Tibial nerve (tissue), 4 donors: ENCODE data around the gene NRXN3. TPM values are rescaled to one million over a fixed set of nuclear protein-coding genes. Genes with fewer than 3 reads are reported as not detected.

Experiments
- DNase-seq, 2 donors: peaks; one replicate each; pipeline ENCODE4 v3.0.0-alpha.2; 2019; ENCODE audit warnings: low spot score in 2 of 2
- H3K27ac ChIP-seq, 4 donors: fragments of 200-600 bp; sonication (generic) in 3 of 4; one replicate each; pipeline ENCODE4 v1.5.1; 2017 to 2019; ENCODE audit warnings: mild to moderate bottlenecking in 1 of 4
- H3K27me3 ChIP-seq, 2 donors: fragments of 200-600 bp; sonication (generic) in 1 of 2; one replicate each; pipeline versions ENCODE4 v1.5.1 to v1.6.0; 2017 to 2019
- H3K36me3 ChIP-seq, 3 donors: fragments of 200-600 bp; sonication (generic); one replicate each; pipeline ENCODE4 v1.5.1; 2018 to 2019
- H3K4me1 ChIP-seq, 4 donors: fragments of 200-600 bp; sonication (generic) in 3 of 4; one replicate each; pipeline ENCODE4 v1.5.1; 2017 to 2019
- H3K4me3 ChIP-seq, 4 donors: fragments of 200-600 bp; sonication (generic) in 3 of 4; one replicate each; pipeline ENCODE4 v1.5.1; 2017 to 2019; ENCODE audit warnings: mild to moderate bottlenecking in 1 of 4, moderate library complexity in 1 of 4
- H3K9me3 ChIP-seq, 4 donors: fragments of 200-600 bp; sonication (generic) in 3 of 4; one replicate each; pipeline ENCODE4 v1.5.1; 2017 to 2019
- CTCF ChIP-seq, 5 experiments: fragments of 200-600 bp in 3 of 5; fragments of 450-650 bp in 2 of 5; sonication (generic) in 3 of 5; IDR thresholded peaks; one replicate each; pipeline ENCODE4 v1.5.1; 2016 to 2019; ENCODE audit warnings: antibody characterized with exemption in 5 of 5, mild to moderate bottlenecking in 3 of 5, moderate library complexity in 2 of 5
- EP300 ChIP-seq, 2 donors: sonication (generic); formaldehyde crosslinking; IDR thresholded peaks; one replicate each; pipeline ENCODE4 v1.6.1; 2017; ENCODE audit warnings: antibody characterized with exemption in 2 of 2, mild to moderate bottlenecking in 1 of 2
- POLR2A ChIP-seq, 2 donors: fragments of 450-650 bp; IDR thresholded peaks; one replicate each; pipeline ENCODE4 v1.6.1; 2017; ENCODE audit warnings: antibody characterized with exemption in 2 of 2, mild to moderate bottlenecking in 2 of 2, moderate library complexity in 2 of 2
- WGBS, 2 donors: methylation state at CpG; one replicate each; pipeline ENCODE4 v1.1.5; 2018; 5-methylcytosine and 5-hydroxymethylcytosine counted together
- total RNA-seq, 4 donors: library from RNA; depleted of rRNA; stranded (reverse); fragments of >200 nt; gene quantifications; one replicate each; pipeline ENCODE4 v1.1.0, GENCODE V29; 2016

The NRXN3 gene
- total RNA-seq, 4 donors from 2014 or later: 16.7 to 52.2 (median 19.7) TPM

- TF ChIP-seq EP300 (IDR thresholded peaks at IDR 0.05): no peak
- Histone ChIP-seq H3K27me3 (no peaks in the 10 kb centered on the region), H3K36me3 (no peaks in the 10 kb centered on the region), H3K4me3 (no peak overlapping the region), H3K27ac (no peak overlapping the region), H3K4me1 (peaks cover 0 to 23% (median 0%) of the 10 kb centered on the region in 4 donors), H3K9me3 (no peaks in the 10 kb centered on the region)
- DNase-seq: no peak
- WGBS, 2 donors: 21 to 22% methylated on average over 2 of the region's 2 CpGs
Measured at GRCh38 chr14:79383475-79383874, 1213.3 kb downstream of the NRXN3 start.

GRCh38 chr14:79395061-79395460, 1224.9 kb downstream of the NRXN3 start:
- H3K4me1 ChIP-seq: peaks cover 0 to 10% (median 3%) of the 10 kb centered on the region in 4 donors
- peak overlapping the region in 3 of 4 donors; percentile 35 to 77 (median 42) for H3K27ac ChIP-seq
- H3K36me3 ChIP-seq: no peaks in the 10 kb centered on the region
- no peaks in the 10 kb centered on the region for H3K9me3 ChIP-seq
- no peak overlapping the region for H3K4me3 ChIP-seq
- TF ChIP-seq EP300 (IDR thresholded peaks at IDR 0.05): peak in 1 of 2 donors; percentile 35
- no peak for TF ChIP-seq CTCF (IDR thresholded peaks at IDR 0.05)
- DNase-seq: no peak
- H3K27me3 ChIP-seq: no peaks in the 10 kb centered on the region

GRCh38 chr14:79404874-79405511, 1234.8 kb downstream of the NRXN3 start:
- WGBS, 2 donors: 61 to 67% methylated on average over 6 of the region's 6 CpGs
- H3K27me3 ChIP-seq: no peaks in the 10 kb centered on the region
- H3K4me3 ChIP-seq: no peak overlapping the region
- TF ChIP-seq POLR2A (IDR thresholded peaks at IDR 0.05): no peak
- TF ChIP-seq CTCF (IDR thresholded peaks at IDR 0.05): no peak
- TF ChIP-seq EP300 (IDR thresholded peaks at IDR 0.05): no peak
- H3K4me1 ChIP-seq: no peaks in the 10 kb centered on the region
- DNase-seq: no peak
- H3K9me3 ChIP-seq: no peaks in the 10 kb centered on the region
- H3K36me3 ChIP-seq: no peaks in the 10 kb centered on the region
- H3K27ac ChIP-seq: peak overlapping the region in 1 of 4 donors; percentile 54

GRCh38 chr14:79405512-79405910, 1235.3 kb downstream of the NRXN3 start:
- no peaks in the 10 kb centered on the region for H3K36me3 ChIP-seq
- TF ChIP-seq POLR2A (IDR thresholded peaks at IDR 0.05) (no peak), EP300 (IDR thresholded peaks at IDR 0.05) (no peak), CTCF (IDR thresholded peaks at IDR 0.05) (no peak)
- no peaks in the 10 kb centered on the region for H3K27me3 ChIP-seq
- H3K9me3 ChIP-seq: no peaks in the 10 kb centered on the region
- no peaks in the 10 kb centered on the region for H3K4me1 ChIP-seq
- 33 to 35% methylated on average over 2 of the region's 2 CpGs for WGBS, 2 donors
- H3K4me3 ChIP-seq: no peak overlapping the region
- H3K27ac ChIP-seq: peak overlapping the region in 1 of 4 donors; percentile 54
- DNase-seq: no peak

GRCh38 chr14:79407572-79407971, 1237.4 kb downstream of the NRXN3 start:
- TF ChIP-seq EP300 (IDR thresholded peaks at IDR 0.05) (no peak), POLR2A (IDR thresholded peaks at IDR 0.05) (no peak), CTCF (IDR thresholded peaks at IDR 0.05) (no peak)
- no peaks in the 10 kb centered on the region for H3K36me3 ChIP-seq
- H3K4me1 ChIP-seq: peaks cover 0 to 4% (median 0%) of the 10 kb centered on the region in 4 donors
- no peak overlapping the region for H3K4me3 ChIP-seq
- no peak for DNase-seq
- peak overlapping the region in 1 of 4 donors; percentile 11 for H3K27ac ChIP-seq
- no peaks in the 10 kb centered on the region for H3K9me3 ChIP-seq
- H3K27me3 ChIP-seq: no peaks in the 10 kb centered on the region
- 69 to 84% methylated on average over 2 of the region's 2 CpGs for WGBS, 2 donors
